GM21360 (cell line): ENCODE measurements around the gene GLS.

Source experiments
- ATAC-seq: cut with Tn5 transposase; IDR thresholded peaks from one replicate; pipeline ENCODE4 v1.9.1; 2021; ENCODE audit warnings: mild to moderate bottlenecking, moderate library complexity; ENCODE audit not compliant: unreplicated experiment

GLS gene

GRCh38 chr2:191012346-191012745 is 131.7 kb downstream of the GLS start:
- ATAC-seq = no peak

DNA sequence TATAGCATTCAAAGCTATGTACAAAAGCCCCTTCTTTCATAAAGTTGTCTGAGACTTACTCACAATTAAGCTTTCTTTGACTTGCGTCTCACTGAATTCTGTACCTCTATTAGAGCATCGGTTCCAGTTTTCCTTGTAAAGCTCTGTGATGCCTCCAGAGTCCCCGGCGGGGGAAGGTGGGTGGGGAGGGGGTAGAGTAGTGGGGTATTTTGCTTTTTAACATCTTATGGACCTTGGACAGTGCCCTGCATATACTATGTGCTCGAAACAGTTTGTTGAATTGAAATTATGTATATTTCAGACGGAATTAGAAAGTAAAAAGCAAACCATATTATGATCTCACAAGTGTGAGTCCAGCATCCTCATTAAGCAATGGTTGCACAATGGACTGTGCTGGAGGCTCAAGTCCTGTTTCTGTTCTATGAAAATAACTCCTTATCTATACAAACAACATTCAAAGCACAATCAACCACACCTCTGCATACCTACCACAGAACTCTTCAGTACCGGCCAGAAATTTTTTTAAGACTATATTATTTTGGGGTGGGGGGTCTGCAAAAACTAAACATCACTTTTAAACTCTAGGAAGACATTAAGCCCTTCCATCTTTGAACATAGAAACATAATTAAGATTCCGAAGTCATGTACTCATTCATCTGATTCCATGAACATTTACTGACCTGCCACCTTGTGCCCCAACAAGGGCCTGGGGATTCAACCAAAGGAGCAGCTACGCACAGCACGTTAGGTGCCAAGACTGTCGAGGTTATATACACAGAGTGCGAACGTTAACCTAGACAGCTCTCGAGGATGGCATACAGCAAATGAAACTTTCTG is 132.4 kb downstream of the GLS start:
- ATAC-seq = no peak

DNA sequence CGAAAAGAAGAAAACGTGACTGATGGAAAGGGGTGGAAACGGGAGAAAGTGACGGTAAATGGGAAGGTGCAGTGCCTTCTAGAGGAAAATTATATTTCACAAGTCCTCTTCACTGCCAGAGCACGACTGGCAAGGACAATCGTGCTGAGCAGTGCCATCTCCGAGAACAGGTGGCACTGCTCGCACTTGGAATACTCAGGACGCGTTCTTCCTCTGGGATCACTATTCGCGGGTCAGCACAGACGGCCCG is 133.0 kb downstream of the GLS start:
- no peak for ATAC-seq

- ATAC-seq = peak; percentile 81
These were observed 133.5 kb downstream of the GLS start, which contains the start of gene STAT1 for GRCh38 chr2:191013932-191014652. STAT1 (minus strand) TSS chr2:191014171; CDS start chr2:191010003, 4,168 bp downstream.

GRCh38 chr2:191014653-191015020 is 134.0 kb downstream of the GLS start:
- ATAC-seq = peak; percentile 6
